Stimulated activated CD4-positive, alpha-beta T cell treated with anti-CD3 and anti-CD28 coated beads, Interleukin-2, amount 100 ng/mL, for 24 hours (primary cell): ENCODE data around the gene PRKCD.

Experiments
- DNase-seq, 2 donors: peaks; one replicate each; pipeline ENCODE4 v3.0.0-alpha.2; 2020

Gene PRKCD

DNA sequence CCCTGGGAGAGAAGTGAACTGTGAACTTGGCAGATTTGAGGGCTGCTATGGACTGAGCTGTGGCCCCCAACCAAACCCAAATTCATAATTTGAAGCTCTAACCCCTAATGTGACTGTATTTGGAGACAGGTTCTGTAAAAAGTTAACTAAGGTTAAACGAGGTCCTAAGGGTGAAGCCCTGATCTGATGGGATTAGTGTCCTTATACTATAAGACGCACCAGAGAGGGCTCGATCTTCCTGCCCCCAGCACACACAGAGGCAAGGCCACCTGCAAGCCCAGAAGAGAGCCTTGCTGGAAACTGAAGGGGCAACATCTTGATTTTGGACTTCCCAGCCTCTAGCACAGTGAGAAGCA, 60.8 kb downstream of the PRKCD start:
- DNase-seq, result no peak

DNA sequence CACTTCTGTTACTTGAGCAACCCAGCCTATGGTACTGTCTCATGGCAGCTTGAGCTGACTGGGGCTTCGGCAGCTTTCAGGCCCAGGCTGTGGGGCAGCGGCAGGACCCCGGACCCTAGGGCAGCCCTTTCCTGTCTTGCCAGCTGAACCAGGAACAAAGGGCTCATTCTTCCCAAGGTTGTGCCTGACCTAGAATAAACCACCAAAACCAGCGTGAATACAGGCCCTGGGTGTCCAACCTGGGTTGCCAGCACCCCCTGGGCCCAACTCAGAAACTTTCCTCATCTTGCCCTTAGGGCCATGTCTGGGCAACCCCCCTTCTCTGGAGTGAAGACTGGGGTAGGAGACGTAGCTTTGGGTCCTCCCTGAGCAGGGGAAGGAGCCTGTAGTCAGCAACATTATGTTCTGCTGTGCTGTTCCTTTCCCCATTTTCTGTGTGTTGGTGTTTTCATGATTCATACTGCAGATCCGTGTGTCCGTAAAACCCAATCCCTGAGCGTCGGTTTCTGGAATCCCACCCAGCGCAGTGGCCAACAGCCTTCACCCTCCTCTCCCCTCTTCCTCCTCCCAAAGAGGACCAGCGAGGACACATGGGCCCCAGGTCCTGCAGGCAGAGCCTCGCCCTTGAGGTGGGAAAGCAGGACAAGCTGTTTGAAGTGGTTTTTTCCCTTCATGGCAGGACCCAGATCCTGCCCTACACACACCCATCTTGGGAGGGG, 61.3 kb downstream of the PRKCD start:
- DNase-seq, result no peak

DNA sequence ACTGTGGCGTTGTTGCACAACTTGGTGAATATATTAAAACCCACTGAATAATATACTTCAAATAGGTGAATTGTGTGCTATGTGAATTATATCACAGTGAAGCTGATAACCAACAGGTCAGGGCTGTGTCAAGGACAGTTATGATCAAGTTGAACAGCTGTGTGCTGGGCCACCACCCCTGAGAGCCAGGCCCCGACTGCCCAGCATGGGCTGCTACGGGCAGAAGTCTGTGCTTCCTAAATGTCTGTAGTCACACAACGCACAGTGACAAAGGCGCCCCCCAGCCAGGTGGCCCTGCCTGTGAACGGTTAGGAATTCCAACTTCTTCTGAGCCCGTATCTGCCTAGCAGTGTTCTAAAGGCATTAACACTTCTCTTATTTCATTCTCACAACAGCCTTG, 62.0 kb downstream of the PRKCD start:
- no peak for DNase-seq

DNA sequence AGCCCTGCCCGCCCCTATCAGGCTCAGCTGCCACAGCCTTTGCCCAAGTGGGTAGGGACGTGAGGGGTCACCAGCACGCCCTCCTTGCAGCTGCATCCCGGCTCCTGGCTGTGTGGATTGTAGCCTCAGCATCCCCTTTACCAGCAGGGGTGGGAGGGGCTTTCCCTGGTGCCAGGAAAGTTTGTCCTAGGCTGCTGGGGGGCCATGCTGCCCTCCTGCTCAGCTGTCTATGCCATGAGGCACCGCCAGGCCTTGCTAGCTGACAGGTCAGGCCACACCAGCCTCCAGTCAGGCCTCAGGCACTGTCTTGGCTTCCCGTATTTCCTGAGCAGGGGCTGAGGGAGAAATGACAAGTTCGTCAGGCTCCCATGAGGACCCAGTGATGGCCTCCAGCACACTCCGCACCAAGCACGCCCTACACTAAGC, 62.5 kb downstream of the PRKCD start:
- DNase-seq, result no peak

DNA sequence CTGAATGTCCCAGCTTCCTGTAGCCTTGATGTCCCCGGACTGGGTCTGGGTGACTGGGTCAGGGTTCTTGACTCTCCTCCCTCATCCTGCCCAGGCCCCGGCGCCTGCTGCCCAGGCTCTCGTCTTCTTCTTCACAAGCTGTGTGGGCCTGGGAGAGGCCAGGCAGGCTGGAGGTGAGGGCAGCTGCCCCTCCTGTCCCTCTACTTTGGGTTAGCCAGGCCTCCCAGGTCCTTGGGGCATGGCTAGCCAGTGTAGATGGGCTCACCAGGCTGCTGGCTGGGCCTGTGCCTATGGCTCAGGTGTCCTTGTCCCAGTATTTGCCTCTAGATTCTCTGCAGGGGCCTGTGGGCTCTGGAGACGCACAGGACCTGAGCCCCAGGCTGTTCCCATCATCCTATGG, 63.0 kb downstream of the PRKCD start:
- DNase-seq, result peak in 1 of 2 donors; percentile 8

DNA sequence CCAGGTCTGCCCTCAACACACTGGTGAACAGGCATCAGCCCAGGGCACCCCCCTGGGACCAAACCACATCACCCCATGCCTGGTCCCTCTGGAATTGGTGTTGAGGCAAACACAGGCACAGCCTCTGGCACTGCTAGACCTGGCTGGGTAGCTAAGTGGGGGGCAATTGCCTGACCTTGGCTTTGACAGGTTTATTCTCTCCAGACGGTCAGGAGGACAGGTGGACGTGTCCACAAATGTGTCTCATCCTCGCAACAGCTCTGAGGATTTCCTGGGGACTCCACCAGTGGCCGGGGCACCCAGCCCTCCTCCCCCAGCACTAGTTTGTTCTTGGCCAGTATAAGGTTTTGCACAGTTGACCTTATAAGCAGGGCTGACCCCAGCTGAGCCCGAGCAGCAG, 63.5 kb downstream of the PRKCD start:
- no peak for DNase-seq

DNA sequence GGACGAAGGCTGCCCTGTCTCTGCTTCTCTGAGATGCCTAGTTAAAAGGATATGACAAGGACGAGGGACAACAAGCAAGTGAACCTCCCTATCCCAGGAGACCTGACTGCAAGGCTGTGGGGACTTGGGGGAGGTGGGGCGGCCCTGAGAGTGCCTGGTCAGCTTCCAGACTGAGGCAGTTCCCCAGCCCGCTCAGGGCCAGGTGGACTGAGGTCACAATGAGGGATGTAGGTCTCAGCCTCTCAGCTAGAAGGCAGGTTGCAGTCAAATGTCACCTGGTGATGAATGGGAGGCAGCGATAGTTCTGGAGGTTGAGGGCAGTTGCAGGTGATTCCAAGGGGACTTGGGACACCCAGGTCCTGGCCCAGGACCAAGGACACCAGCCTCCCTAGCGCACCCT, 64.2 kb downstream of the PRKCD start:
- no peak for DNase-seq

DNA sequence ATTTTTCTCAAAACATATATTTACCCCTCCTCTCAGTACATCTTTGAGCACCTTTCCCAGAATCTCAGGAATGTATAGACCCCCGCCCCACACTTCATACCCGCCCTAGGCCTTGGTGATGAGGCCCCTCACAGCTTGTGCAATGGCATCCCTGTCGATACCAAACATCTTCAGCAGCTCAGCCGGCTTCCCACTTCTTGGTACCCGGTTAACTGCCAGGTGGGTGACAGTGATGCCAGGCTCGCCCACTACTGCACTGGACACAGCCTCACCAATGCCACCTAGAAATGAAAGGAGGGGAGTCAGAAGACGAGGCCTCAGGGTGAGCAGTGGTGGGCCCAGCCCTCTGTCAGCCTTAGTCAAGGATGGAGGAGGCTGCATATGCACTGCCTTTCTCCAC, 64.6 kb downstream of the PRKCD start:
- no peak for DNase-seq

DNA sequence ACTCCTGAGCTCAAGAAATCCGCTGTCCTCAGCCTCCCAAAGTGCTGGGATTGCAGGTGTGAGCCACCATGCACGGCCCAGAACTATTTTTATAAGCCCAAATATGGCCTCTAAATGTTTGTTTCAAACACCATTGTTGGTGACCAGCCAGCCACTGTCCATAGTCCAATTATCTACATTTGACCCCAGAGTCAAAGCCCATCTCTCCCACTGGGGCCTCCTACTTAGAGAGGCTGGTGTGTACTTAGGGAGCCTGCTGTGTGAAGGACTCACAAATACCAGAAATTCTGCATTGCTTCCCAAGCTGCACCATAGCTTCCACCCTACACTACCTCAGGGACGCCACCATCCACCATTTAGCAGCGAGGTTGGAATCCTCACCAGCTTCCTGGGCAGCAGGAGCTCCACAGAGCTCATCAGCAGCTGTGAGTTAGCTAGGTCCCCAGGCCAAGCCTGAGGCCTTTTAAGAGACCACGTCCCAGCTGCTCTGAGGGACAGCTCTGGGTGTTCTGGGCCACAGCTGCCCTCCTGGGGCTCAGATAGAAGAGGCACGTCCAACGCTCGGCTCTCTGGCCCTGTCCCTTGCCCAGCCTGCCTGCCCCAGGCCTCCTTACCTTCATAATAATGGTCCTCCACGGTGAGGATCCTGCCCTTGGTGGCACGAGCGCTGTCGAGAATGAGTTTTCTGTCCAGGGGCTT, 65.3 kb downstream of the PRKCD start:
- no peak for DNase-seq

DNA sequence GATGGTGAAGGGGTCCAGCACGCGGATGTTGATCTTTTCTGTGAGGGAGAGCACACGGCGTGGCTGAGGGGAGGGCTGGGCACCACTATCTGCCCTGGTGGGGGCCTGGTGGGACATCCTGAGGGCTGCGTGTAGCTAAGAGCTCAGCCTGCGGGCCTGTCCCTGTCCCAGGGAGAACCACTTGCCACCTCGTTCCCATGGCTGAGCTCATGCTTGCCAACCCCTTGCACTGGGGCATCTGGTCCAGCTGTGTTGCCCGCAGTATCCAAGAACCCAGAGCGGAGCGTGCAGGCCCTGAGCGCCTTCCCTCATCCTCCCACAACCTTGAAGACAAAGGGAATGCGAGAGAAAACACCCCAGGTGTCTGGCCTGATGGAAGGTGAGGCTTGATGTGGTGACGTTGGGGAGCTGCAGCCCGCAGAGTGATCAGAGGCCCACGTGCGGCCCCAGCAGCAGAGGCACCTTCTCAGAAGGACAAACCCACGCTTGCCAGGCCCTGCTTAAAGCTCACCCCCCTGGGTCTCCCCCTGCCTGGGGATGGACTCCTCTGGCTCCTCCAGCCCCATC, 65.9 kb downstream of the PRKCD start:
- no peak for DNase-seq

DNA sequence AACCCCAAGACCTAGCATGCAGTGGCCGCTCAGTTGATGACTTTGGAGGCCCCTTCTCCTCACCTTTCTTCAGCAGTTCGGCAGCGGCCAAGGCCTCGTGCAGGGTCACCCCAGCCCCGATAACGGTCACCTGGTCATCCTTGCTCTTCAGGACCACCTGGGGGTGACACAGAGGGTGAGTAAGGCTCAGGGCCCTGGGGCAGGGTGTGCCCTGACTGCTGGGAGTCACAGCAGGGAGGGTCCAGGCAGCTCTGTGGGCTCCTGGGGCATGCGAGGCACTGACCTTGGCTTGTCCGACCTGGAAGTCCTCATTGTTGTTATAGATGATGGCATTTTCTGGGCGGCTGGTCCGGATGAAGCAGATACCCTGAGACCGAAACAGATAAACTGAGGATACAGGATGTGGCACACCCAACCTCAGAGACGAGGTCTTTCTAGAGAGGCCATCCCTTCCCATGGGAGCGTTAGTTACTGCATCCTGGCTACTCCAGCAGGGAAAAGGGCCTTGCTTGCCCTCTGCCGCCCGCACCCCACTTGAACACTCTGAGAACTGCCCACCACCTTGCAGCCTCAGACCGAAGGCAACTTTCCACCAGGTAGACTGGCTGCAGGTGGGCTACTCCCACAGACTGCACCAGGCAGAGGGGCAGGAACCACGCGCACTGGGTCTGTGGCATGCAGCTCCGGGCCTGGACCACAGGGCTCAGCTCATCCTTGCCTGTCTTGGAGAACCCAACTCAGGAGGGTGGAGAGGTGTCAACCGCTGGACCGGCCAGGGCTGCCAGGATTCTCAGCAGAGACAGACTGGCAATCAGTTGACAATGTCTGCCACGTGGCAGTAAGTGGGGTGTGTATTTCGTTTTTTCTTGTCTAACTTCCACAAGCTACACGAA, 67.2 kb downstream of the PRKCD start:
- no peak for DNase-seq

DNA sequence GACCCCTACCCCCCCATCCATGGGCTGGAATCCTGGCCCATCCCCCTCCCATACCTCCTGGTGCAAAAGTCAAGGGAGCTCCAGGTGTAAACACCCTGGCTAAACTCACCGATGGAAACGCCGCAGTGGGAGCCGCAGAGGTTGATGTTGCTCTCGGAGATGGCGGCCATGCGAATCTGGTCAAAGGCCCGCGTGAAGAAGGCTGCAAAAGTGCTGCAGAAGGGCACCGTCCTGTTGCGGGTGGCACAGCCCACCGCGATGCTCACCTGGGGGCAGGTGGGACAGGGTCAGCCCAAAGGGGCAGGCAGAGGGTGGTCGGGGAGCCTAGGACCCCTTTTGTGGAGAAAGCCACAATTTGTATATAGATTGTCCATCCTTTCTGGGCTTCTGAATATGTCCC, 68.2 kb downstream of the PRKCD start:
- DNase-seq, result no peak

DNA sequence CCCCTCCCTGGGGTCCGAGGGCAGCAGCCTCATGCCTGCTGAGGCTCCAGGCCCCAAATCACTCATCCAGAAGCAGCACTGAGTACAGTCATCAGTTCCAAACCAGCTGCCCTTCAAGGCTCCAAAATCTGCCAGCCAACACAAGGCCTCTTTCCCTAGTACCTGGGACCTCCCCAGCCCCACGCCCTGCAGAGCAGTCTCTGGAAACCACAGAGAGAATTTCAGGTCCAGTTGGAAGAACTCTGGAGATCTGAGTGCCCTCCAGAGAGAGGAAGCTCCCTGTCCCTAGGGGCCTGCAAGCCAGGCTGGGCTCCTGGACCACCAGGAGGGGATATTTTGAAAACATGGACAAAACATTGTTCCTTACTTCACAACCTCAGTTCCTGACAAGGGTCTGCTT, 68.6 kb downstream of the PRKCD start:
- no peak for DNase-seq

DNA sequence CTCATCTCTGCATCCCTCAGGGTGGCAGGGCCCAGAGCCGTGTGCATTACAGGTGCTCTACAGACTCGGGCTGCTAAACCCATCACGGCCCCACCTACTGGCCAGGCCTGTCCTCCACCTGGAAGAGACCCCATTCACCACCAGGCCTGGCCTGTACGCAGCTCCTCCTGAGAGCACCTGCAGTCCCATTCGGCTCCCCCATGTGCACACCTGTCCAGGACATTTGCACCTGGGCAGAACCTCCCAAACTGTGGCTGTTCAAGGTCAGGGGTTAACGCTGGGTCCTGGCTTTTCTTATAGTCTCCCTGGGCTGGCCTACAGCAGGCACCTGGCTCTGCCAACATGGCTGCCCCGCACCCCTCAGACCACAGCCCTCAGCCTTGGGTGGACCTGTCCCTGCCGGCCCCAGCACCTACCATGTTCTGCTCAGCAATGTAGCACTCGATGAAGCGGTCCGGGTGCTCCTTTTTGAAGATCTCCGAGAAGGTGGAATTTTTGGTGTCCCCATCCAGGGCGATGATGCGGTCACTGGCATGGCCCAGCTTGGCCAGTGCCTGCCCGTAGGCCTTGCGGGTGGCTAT, 69.1 kb downstream of the PRKCD start:
- no peak for DNase-seq

DNA sequence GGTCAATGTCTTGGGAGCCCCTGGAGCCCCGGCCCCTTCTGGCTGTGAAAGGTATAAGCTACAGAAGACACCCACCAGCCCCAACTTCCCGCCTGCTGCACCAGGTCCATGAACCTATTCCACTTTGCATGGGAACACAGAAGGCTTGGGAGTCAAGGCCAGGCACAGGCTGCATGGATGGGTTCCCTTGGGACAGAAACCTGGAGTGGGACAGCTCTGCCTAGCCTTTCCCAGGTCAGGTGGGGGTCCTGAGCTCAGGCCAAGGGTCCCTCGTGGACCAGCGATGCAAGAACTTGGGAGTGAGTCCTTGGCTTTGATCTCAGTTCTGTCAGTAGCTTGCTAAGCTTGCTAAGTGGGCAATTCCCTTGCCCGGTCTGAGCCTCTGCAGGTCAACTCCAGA, 69.8 kb downstream of the PRKCD start:
- no peak for DNase-seq

DNA sequence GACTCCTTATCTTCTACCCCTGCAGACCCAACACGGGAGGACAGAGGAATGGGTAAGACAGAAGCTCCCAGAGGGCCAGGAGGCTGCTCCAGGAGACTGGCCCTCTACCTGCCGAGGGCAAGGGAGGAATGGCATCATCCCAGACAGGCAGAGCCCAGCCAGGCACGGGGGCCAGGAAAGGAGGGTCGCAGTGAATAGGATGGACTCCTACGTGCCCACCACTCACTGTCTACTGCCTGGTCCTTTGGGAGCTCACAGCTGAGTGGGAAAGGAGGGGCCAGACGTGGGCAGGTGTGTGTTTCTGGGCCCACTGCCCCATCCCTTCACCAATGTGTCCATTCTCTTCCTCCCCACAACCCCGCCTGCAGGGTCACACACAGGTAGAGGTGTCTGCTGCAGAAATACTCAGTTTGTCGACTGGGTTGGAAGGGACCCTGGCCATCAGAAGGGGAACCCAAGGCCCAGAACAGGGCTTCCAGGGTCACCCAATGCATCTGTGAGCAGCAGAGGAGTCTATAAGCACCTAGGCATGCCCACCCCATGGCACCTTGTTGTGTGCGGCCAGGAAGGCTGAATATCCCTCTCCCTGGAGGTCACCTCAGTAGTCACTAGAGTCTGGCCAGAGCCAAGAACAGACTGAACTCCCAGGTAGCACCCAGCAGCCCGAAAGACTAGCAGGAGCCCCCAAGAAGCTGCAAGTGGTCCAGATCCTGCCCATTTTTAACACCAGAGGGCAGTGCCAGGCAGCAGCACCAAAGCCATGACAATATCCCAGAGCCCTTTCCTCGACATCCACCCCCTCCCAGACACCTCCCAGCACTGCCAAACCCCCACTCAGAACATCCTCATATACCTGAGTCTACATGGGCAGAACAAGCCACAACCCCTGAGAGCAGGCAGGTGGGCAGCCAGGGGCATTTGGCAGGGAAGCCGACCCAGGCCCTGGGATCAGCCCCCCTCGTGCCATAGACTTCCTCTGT, 70.8 kb downstream of the PRKCD start:
- DNase-seq, result no peak

DNA sequence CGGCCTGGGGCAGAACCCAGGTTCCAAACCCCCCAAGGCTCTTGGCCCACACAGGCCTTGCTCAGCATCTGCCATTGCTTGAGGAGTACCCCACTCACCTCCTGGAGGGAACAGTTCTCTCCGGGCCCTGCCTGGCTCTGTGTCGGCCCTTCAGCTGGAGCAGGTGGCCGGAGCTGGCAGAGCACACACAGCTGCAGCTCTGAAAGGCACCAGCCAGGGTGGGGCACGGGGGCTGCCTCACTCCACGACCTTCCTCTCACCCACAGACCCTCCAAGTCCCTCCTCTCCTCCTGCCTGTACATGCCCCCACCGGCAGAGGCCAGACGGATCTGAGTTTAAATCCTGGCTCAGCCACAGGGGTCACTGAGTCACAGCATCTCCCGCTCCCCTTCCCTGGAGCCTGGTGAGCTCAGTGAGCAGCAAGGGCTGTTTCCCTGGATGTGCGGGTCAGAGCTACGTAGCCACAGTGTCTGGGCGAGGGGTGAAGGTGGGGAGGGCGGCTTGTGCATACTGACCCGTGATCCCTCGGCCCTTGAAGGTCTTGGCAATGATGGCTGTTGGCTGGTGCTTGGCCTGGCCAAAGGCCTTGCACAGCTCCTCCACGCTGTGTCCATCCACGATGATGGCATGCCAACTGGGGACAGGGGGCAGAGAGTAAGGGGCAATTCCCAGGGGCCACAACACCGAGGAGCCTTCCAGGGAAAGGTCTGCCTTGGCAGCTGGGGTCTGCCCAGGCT, 71.8 kb downstream of the PRKCD start:
- no peak for DNase-seq

DNA sequence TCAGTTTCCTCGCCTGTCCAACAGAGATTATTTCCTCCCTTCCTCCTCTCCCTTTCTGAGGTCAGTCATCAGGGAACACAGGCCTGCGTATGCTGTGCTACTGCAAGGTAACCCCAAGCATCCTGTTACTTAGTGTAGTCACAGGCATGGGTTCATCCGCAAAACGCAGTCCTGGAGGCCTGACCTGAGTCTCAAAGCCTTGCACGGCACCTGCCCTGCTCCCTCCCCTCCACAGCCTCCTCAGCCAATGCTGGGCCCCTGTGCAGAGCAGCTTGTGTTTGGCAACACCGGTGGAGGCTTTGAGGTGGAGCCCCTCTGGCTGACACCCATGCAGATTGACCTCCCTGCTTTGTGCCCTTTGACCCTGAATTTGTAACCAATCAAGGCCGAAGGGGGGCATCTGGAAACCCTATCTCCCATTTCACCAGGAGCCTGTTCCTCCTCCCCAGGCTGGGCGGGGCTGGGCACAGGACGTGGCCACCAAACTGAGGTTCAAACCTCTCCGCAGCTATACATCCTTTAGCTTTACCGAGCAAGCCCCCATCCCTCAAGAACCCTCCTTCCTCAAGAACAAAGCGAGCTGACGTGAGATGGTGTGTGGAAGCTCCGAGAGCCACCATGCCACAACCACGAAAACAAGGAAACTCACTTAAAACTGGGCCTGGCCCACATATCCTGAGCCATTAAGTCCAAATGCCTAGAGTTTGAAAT, 73.3 kb downstream of the PRKCD start:
- DNase-seq, result no peak

DNA sequence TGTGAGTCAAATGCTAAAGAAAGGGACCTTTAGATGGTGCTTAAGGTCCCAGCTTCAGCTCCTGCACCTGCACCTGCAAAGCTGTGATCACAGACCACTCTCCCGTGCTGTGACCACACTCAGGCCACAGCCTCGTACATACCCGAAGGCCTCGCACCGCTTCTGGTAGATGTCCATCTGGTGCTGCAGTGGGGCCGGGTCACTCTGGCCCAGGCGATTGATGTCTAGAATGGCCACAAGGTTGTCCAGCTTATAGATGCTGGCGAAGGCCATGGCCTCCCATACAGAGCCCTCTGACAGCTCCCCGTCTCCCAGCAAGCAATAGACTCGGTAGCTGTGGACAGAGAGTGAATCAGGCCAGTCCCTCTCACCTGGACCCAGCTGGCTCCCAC, 73.8 kb downstream of the PRKCD start:
- DNase-seq, result no peak

DNA sequence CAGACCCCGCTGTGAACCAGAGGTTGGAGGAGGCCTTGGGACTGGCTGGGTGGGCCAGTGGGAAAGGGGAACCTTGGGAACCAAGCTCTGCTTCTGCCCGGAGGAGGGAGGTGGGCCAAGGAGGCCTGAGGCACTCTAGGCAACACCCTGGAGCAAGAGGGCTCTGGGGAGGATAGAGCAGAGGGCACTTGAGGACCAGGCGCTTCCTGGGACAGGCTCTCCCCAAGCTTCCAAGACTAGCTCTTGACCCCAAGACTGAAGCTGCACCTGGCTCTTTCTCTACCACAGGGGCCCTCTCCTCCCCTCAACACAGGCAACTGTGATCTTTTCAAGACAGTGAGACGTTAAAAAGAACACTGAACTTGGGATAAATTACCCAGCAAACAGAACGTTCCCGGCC, 74.5 kb downstream of the PRKCD start:
- no peak for DNase-seq
